Suprapubic skin (tissue), 4 donors: ENCODE data around the gene SLC15A1. TPM values are rescaled to one million over a fixed set of nuclear protein-coding genes. Genes with fewer than 3 reads are reported as not detected.

Experiments used
- DNase-seq, 2 donors: peaks; one replicate each; pipeline ENCODE4 v3.0.0-alpha.2; 2019; ENCODE audit warnings: low spot score in 2 of 2
- H3K27ac ChIP-seq: fragments of 200-600 bp; sonication (generic); one replicate; pipeline ENCODE4 v1.5.1; 2019
- H3K27me3 ChIP-seq: fragments of 200-600 bp; sonication (generic); one replicate; pipeline ENCODE4 v1.5.1; 2019
- H3K36me3 ChIP-seq: fragments of 200-600 bp; sonication (generic); one replicate; pipeline ENCODE4 v1.5.1; 2019
- H3K4me1 ChIP-seq: fragments of 200-600 bp; sonication (generic); one replicate; pipeline ENCODE4 v1.5.1; 2019
- H3K4me3 ChIP-seq: fragments of 200-600 bp; sonication (generic); one replicate; pipeline ENCODE4 v1.5.1; 2019; ENCODE audit warnings: mild to moderate bottlenecking
- H3K9me3 ChIP-seq: fragments of 200-600 bp; sonication (generic); one replicate; pipeline ENCODE4 v1.5.1; 2019
- EP300 ChIP-seq: sonication (generic); formaldehyde crosslinking; IDR thresholded peaks from one replicate; pipeline ENCODE4 v1.6.1; 2017; ENCODE audit warnings: antibody characterized with exemption
- POLR2A ChIP-seq, 2 donors: fragments of 450-650 bp; IDR thresholded peaks; one replicate each; pipeline ENCODE4 v1.6.1; 2017; ENCODE audit warnings: antibody characterized with exemption in 2 of 2, mild to moderate bottlenecking in 2 of 2, moderate library complexity in 2 of 2
- POLR2AphosphoS5 ChIP-seq, 3 donors: sonication (generic); formaldehyde crosslinking; IDR thresholded peaks; one replicate each; pipeline ENCODE4 v1.6.1; 2017; ENCODE audit warnings: antibody characterized with exemption in 3 of 3
- WGBS: methylation state at CpG from one replicate; pipeline ENCODE4 v1.1.5; 2018; 5-methylcytosine and 5-hydroxymethylcytosine counted together
- total RNA-seq, 4 donors: library from RNA; depleted of rRNA; stranded (reverse); fragments of >200 nt; gene quantifications; one replicate each; pipeline ENCODE4 v1.1.0, GENCODE V29; 2016
- TF ChIP-seq, protein P1 (sequence below), 2 donors: fragments of 200-600 bp in 1 of 2; fragments of 450-650 bp in 1 of 2; sonication (generic) in 1 of 2; IDR thresholded peaks; one replicate each; pipeline ENCODE4 v1.5.1; 2016 to 2019; ENCODE audit warnings: antibody characterized with exemption in 2 of 2, mild to moderate bottlenecking in 1 of 2, moderate library complexity in 1 of 2

SLC15A1 gene
- total RNA-seq, 4 donors from 2014 or later: 34.1 to 64.3 (median 62.4) TPM

DNA sequence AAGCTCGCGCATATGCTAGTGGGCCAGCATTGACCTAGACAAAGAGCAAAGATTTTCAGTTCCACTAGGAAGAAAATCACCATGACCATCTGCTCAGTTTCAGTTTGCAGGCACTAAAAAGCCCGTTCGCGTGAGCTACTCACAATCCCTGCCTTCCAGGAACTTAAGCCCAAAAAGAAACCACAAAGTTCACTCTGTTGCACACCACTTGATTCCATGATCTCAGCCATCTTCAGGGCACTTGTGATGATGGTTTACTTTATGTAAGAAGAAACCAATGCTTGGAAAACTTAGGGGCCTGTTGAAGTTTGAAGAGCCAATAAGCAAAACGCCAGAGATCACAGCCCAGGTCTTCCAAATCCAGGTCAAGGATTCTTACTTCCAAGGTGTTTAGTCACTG is 45.0 kb upstream of the SLC15A1 start:
- Histone ChIP-seq H3K4me3 (no peak overlapping the region), H3K4me1 (peaks cover 8% of the 10 kb centered on the region), H3K9me3 (no peaks in the 10 kb centered on the region), H3K27me3 (no peaks in the 10 kb centered on the region), H3K36me3 (peaks cover 80% of the 10 kb centered on the region), H3K27ac (no peak overlapping the region)
- no peak for DNase-seq
- WGBS: 94% methylated on average over 6 of the region's 6 CpGs
- no peak for TF ChIP-seq POLR2A (IDR thresholded peaks at IDR 0.05)
- TF ChIP-seq POLR2AphosphoS5 (IDR thresholded peaks at IDR 0.05): no peak
- no peak for TF ChIP-seq EP300
- TF ChIP-seq, protein P1, sequence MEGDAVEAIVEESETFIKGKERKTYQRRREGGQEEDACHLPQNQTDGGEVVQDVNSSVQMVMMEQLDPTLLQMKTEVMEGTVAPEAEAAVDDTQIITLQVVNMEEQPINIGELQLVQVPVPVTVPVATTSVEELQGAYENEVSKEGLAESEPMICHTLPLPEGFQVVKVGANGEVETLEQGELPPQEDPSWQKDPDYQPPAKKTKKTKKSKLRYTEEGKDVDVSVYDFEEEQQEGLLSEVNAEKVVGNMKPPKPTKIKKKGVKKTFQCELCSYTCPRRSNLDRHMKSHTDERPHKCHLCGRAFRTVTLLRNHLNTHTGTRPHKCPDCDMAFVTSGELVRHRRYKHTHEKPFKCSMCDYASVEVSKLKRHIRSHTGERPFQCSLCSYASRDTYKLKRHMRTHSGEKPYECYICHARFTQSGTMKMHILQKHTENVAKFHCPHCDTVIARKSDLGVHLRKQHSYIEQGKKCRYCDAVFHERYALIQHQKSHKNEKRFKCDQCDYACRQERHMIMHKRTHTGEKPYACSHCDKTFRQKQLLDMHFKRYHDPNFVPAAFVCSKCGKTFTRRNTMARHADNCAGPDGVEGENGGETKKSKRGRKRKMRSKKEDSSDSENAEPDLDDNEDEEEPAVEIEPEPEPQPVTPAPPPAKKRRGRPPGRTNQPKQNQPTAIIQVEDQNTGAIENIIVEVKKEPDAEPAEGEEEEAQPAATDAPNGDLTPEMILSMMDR (IDR thresholded peaks at IDR 0.05): no peak

DNA sequence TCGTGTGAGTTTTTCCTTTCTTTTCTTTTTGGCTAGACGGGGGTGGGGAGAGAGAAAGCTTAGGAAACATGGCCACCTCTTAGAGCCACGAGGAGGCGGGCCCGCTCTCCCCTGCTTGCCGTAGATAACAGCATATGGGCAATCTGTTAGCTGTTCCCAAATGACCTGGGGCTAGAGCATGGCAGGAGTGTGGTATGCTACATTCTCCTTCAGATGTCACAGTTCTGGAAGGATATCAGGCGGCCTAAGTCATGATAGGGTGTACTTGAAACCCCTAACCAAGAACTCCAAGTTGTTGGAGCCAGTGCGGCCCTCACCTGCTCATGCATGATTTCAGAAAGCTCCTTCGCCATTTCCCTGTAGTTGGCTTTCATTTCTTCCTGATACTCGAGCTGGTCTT is 44.3 kb upstream of the SLC15A1 start:
- TF ChIP-seq EP300 (no peak), POLR2AphosphoS5 (IDR thresholded peaks at IDR 0.05) (no peak), POLR2A (IDR thresholded peaks at IDR 0.05) (no peak)
- TF ChIP-seq, protein P1 (IDR thresholded peaks at IDR 0.05): no peak
- peaks cover 1% of the 10 kb centered on the region for H3K4me1 ChIP-seq
- 86% methylated on average over 10 of the region's 10 CpGs for WGBS
- H3K4me3 ChIP-seq: no peak overlapping the region
- no peak for DNase-seq
- peaks cover 75% of the 10 kb centered on the region for H3K36me3 ChIP-seq
- no peaks in the 10 kb centered on the region for H3K27me3 ChIP-seq
- H3K9me3 ChIP-seq: no peaks in the 10 kb centered on the region
- no peak overlapping the region for H3K27ac ChIP-seq

DNA sequence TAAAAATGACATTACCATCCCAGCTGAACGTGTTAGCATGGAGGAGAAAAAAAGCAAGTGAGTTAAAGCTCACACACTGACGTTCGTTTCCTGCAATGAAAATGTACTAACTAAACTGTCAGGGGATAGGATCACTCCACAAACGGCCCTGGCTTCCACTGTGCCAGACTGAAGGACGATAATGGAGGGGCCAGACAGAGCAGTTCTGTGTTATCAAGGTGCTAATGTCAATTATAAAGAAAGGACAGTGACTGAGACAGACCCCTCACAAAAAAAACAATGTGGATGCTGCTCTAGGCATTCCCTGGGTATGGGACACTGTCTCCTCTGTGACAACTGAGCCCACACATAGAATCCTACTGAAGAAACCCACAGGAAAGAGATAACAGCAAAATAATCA is 43.7 kb upstream of the SLC15A1 start:
- DNase-seq: no peak
- H3K4me1 ChIP-seq: no peaks in the 10 kb centered on the region
- no peaks in the 10 kb centered on the region for H3K9me3 ChIP-seq
- H3K27ac ChIP-seq: no peak overlapping the region
- whole genome bisulfite sequencing: 91% methylated on average over 5 of the region's 5 CpGs
- H3K4me3 ChIP-seq: no peak overlapping the region
- TF ChIP-seq, protein P1 (IDR thresholded peaks at IDR 0.05): no peak
- TF ChIP-seq POLR2A (IDR thresholded peaks at IDR 0.05): no peak
- TF ChIP-seq POLR2AphosphoS5 (IDR thresholded peaks at IDR 0.05): no peak
- no peak for TF ChIP-seq EP300
- peaks cover 74% of the 10 kb centered on the region for H3K36me3 ChIP-seq
- H3K27me3 ChIP-seq: no peaks in the 10 kb centered on the region

DNA sequence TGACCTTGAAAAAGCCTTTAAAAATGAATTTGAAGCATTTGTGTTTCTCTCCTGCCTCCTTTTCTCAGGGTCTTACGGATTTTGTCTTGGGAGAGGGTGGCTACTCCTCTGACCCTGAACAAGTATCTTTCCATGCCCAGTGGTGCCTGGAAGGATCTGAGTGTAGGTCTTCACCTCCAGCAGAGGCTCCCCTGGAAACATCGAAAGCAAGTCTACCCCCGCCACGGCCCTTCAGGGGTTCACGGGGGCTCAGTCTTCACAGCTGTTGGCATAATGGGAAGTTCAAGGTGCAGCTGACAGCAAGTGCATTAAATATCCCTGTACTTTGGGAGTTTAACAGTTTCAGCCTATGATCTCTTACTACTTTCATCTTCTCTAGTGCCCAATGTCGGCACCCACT is 42.7 kb upstream of the SLC15A1 start:
- 82% methylated on average over 6 of the region's 6 CpGs for WGBS
- TF ChIP-seq POLR2AphosphoS5 (IDR thresholded peaks at IDR 0.05) (no peak), POLR2A (IDR thresholded peaks at IDR 0.05) (no peak), EP300 (no peak)
- TF ChIP-seq, protein P1 (IDR thresholded peaks at IDR 0.05): no peak
- Histone ChIP-seq H3K36me3 (peaks cover 70% of the 10 kb centered on the region), H3K4me1 (no peaks in the 10 kb centered on the region), H3K27ac (no peak overlapping the region), H3K27me3 (no peaks in the 10 kb centered on the region), H3K4me3 (no peak overlapping the region), H3K9me3 (no peaks in the 10 kb centered on the region)
- no peak for DNase-seq

DNA sequence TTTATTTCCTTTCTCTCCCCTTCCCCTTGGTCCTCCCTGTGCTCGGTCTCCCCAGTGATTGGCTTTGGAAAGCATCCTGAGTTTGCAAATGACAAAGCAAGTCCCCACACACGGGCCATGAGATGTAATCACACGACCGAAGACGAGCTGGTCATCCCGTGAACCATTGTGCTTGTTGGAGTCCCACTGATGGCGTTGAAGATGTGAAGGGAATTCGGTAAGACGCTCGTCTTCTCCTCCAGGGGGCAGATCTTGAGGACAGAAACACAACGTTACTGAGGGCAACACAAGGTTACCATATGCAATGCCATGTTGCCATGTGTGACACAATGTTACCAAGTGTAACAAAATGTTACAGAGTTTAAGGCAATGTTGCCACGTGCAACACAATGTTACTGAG is 42.0 kb upstream of the SLC15A1 start:
- Histone ChIP-seq H3K4me1 (no peaks in the 10 kb centered on the region), H3K27me3 (no peaks in the 10 kb centered on the region), H3K9me3 (no peaks in the 10 kb centered on the region), H3K27ac (no peak overlapping the region), H3K4me3 (no peak overlapping the region), H3K36me3 (peaks cover 65% of the 10 kb centered on the region)
- no peak for DNase-seq
- TF ChIP-seq POLR2A (IDR thresholded peaks at IDR 0.05): no peak
- TF ChIP-seq POLR2AphosphoS5 (IDR thresholded peaks at IDR 0.05): no peak
- TF ChIP-seq EP300: no peak
- TF ChIP-seq, protein P1 (IDR thresholded peaks at IDR 0.05): no peak
- WGBS: 92% methylated on average over 12 of the region's 12 CpGs
